Panc1 (cell line): ENCODE data around the gene MACROD2. TPM values are rescaled to one million over a fixed set of nuclear protein-coding genes. Genes with fewer than 3 reads are reported as not detected.

Experiments
- ATAC-seq: fragments of 200-7000 bp; cut with Tn5 transposase; 2 replicates; pipeline ENCODE4 v1.9.1; 2020; ENCODE audit warnings: mild to moderate bottlenecking, moderate library complexity
- BruUV-seq: library from RNA; stranded (reverse); fragments of 400-500 nt; replicated peaks from 2 replicates; lab custom pipeline; 2021; lab: Mats Ljungman, UMichigan
- CTCF ChIA-PET: fragments of 300-600 bp; sonication (Branson Sonifier 250); formaldehyde crosslinking; loops from one replicate; lab custom pipeline; 2022; ENCODE audit warnings: antibody characterized with exemption; lab: Charles Lee
- POLR2A ChIA-PET: fragments of 300-600 bp; sonication (Branson Sonifier 250); formaldehyde crosslinking; loops from one replicate; lab custom pipeline; 2022; ENCODE audit warnings: antibody characterized with exemption; lab: Charles Lee
- DNase-seq: peaks from one replicate; pipeline ENCODE4 v3.0.0-alpha.2; 2010; ENCODE audit warnings: low read depth, low spot score
- H3K27ac ChIP-seq: 2 replicates; pipeline ENCODE4 v1.5.1; 2011; ENCODE audit warnings: mild to moderate bottlenecking, low read length, inconsistent platforms
- H3K27me3 ChIP-seq: fragments of 200-500 bp; sonication (Bioruptor generic); 2 replicates; pipeline ENCODE4 v1.6.0; 2014; ENCODE audit warnings: low read length, inconsistent platforms; ENCODE audit not compliant: control insufficient read depth, insufficient read depth
- H3K36me3 ChIP-seq: fragments of 200-500 bp; sonication (Bioruptor generic); 2 replicates; pipeline ENCODE4 v1.5.1; 2014; ENCODE audit warnings: inconsistent platforms, mild to moderate bottlenecking, low read length, moderate library complexity; ENCODE audit not compliant: control insufficient read depth, insufficient read depth
- H3K4me1 ChIP-seq: 2 replicates; pipeline ENCODE4 v1.5.1; 2011; ENCODE audit warnings: inconsistent platforms, mild to moderate bottlenecking, low read length, moderate library complexity; ENCODE audit not compliant: control insufficient read depth, insufficient read depth
- H3K4me3 ChIP-seq, 2 experiments: 2 replicates each; pipeline ENCODE4 v1.5.1; 2011 to 2012; ENCODE audit warnings: low read depth in 2 of 2, low read length in 2 of 2, mild to moderate bottlenecking in 2 of 2, inconsistent platforms in 1 of 2, moderate library complexity in 1 of 2
- H3K9me3 ChIP-seq: fragments of 200-500 bp; sonication (Bioruptor generic); 2 replicates; pipeline ENCODE4 v1.5.1; 2014; ENCODE audit warnings: low read depth, mild to moderate bottlenecking, inconsistent platforms, low read length, moderate library complexity; ENCODE audit not compliant: control insufficient read depth, insufficient read depth
- POLR2AphosphoS5 ChIP-seq: IDR thresholded peaks from 2 replicates; pipeline ENCODE4 v1.6.1; 2012; ENCODE audit warnings: mild to moderate bottlenecking, low read depth, low read length, moderate library complexity
- REST ChIP-seq, 2 experiments: IDR thresholded peaks; 2 replicates each; pipeline ENCODE4 v1.6.1; 2011 to 2012; ENCODE audit warnings: low read depth in 2 of 2, control low read depth in 1 of 2, low read length in 1 of 2, mild to moderate bottlenecking in 1 of 2, moderate library complexity in 1 of 2; ENCODE audit not compliant: insufficient read depth in 1 of 2
- SIN3A ChIP-seq: IDR thresholded peaks from 2 replicates; pipeline ENCODE4 v1.6.1; 2012; ENCODE audit warnings: low read depth, mild to moderate bottlenecking, low read length, moderate library complexity, borderline replicate concordance; ENCODE audit not compliant: insufficient read depth
- TCF7L2 ChIP-seq: IDR thresholded peaks from 2 replicates; pipeline ENCODE4 v1.6.1; 2011; ENCODE audit warnings: mild to moderate bottlenecking, low read depth, low read length, inconsistent platforms
- in situ Hi-C: cut with HindIII; loops from 2 replicates; pipeline ENCODE4 v1.10.0; 2016; ENCODE audit warnings: low sequenced_read_pairs, low pct_unique_long_range_greater_than_20kb
- intact Hi-C: fragments of 100-400 bp; cut with micrococcal nuclease; formaldehyde crosslinking; loops from one replicate; pipeline ENCODE4 v1.10.0; 2022; ENCODE audit not compliant: unreplicated experiment
- total RNA-seq: library from RNA; stranded (reverse); gene quantifications from one replicate; pipeline ENCODE4 v1.2.1, GENCODE V29; 2021; ENCODE audit not compliant: unreplicated experiment
- TF ChIP-seq, protein P1 (sequence below): fragments of 450-650 bp; IDR thresholded peaks from 2 replicates; pipeline ENCODE4 v1.5.1; 2017; ENCODE audit warnings: mild to moderate bottlenecking

The MACROD2 gene
- total RNA-seq, 1 experiment from 2014 or later: 1.2 TPM

- in situ Hi-C loops: no loop called here
- DNase-seq (no peak), ATAC-seq (no peak)
- no peaks in the 10 kb centered on the region for H3K36me3 ChIP-seq
- no peaks in the 10 kb centered on the region for H3K4me1 ChIP-seq
- CTCF ChIA-PET: no interaction called here
- no peaks in the 10 kb centered on the region for H3K27me3 ChIP-seq
- no TSS peak for BruUV-seq
- POLR2A ChIA-PET: no interaction called here
- no peaks in the 10 kb centered on the region for H3K9me3 ChIP-seq
- intact Hi-C loops: no loop called here
- no peak overlapping the region for H3K4me3 ChIP-seq
- TF ChIP-seq SIN3A: no peak
- no peak for TF ChIP-seq POLR2AphosphoS5
- no peak for TF ChIP-seq TCF7L2
- TF ChIP-seq REST (IDR thresholded peaks at IDR 0.05; ENCODE audit: insufficient read depth in 1 of 2, low read depth in 2 of 2, low read length in 1 of 2): no peak
- TF ChIP-seq, protein P1, sequence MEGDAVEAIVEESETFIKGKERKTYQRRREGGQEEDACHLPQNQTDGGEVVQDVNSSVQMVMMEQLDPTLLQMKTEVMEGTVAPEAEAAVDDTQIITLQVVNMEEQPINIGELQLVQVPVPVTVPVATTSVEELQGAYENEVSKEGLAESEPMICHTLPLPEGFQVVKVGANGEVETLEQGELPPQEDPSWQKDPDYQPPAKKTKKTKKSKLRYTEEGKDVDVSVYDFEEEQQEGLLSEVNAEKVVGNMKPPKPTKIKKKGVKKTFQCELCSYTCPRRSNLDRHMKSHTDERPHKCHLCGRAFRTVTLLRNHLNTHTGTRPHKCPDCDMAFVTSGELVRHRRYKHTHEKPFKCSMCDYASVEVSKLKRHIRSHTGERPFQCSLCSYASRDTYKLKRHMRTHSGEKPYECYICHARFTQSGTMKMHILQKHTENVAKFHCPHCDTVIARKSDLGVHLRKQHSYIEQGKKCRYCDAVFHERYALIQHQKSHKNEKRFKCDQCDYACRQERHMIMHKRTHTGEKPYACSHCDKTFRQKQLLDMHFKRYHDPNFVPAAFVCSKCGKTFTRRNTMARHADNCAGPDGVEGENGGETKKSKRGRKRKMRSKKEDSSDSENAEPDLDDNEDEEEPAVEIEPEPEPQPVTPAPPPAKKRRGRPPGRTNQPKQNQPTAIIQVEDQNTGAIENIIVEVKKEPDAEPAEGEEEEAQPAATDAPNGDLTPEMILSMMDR: no peak
- no peak overlapping the region for H3K27ac ChIP-seq
Measured at GRCh38 chr20:15248618-15249395, 1253.5 kb downstream of the MACROD2 start.

GRCh38 chr20:15251171-15251570 lies 1255.9 kb downstream of the MACROD2 start:
- no TSS peak for BruUV-seq
- no peak for ATAC-seq
- POLR2A ChIA-PET: no interaction called here
- Histone ChIP-seq H3K4me1 (no peaks in the 10 kb centered on the region), H3K9me3 (no peaks in the 10 kb centered on the region), H3K27ac (no peak overlapping the region), H3K27me3 (no peaks in the 10 kb centered on the region), H3K4me3 (no peak overlapping the region), H3K36me3 (no peaks in the 10 kb centered on the region)
- CTCF ChIA-PET: interaction anchor here (0.7 kb wide), 1 partner anchor 555 kb away, joined by 4 read pairs; no protein-coding TSS in a partner anchor
- intact Hi-C loops (no loop called here), in situ Hi-C loops (no loop called here)
- TF ChIP-seq SIN3A (no peak), REST (IDR thresholded peaks at IDR 0.05; ENCODE audit: insufficient read depth in 1 of 2, low read depth in 2 of 2, low read length in 1 of 2) (no peak), POLR2AphosphoS5 (no peak), TCF7L2 (no peak)
- TF ChIP-seq, protein P1: no peak
- DNase-seq: no peak
